Thyroid gland (tissue), 4 donors: ENCODE measurements around the gene CIPC. TPM values are rescaled to one million over a fixed set of nuclear protein-coding genes. Genes with fewer than 3 reads are reported as not detected.

Experiments
- DNase-seq, 2 donors: peaks; one replicate each; pipeline ENCODE4 v3.0.0-alpha.2; 2019
- H3K27ac ChIP-seq, 3 donors: fragments of 200-600 bp; sonication (generic); 1 replicate in 2 of 3; 2 replicates in 1 of 3; pipeline ENCODE4 v1.5.1; 2016 to 2019; ENCODE audit warnings: mild to moderate bottlenecking in 1 of 3, moderate library complexity in 1 of 3
- H3K27me3 ChIP-seq: fragments of 200-600 bp; sonication (generic); one replicate; pipeline ENCODE4 v1.5.1; 2019
- H3K36me3 ChIP-seq, 2 donors: fragments of 200-600 bp; sonication (generic); one replicate each; pipeline ENCODE4 v1.5.1; 2016 to 2019
- H3K4me1 ChIP-seq, 2 donors: fragments of 200-600 bp; sonication (generic); one replicate each; pipeline ENCODE4 v1.5.1; 2017 to 2019
- H3K4me3 ChIP-seq, 3 donors: fragments of 200-600 bp; sonication (generic); replicated peaks in 1 of 3; 1 replicate in 2 of 3; 2 replicates in 1 of 3; pipeline ENCODE4 v1.5.1; 2016; ENCODE audit warnings: mild to moderate bottlenecking in 1 of 3
- H3K9me3 ChIP-seq: fragments of 200-600 bp; sonication (generic); one replicate; pipeline ENCODE4 v1.5.1; 2017
- POLR2A ChIP-seq, 2 donors: fragments of 450-650 bp; IDR thresholded peaks; one replicate each; pipeline ENCODE4 v1.6.1; 2017; ENCODE audit warnings: antibody characterized with exemption in 2 of 2, mild to moderate bottlenecking in 2 of 2, moderate library complexity in 1 of 2
- WGBS, 2 donors: methylation state at CpG; one replicate each; pipeline ENCODE4 v1.1.5; 2017; 5-methylcytosine and 5-hydroxymethylcytosine counted together
- intact Hi-C: fragments of 100-400 bp; cut with DNase I; formaldehyde crosslinking; loops from one replicate; pipeline ENCODE4 v1.15.1; 2023
- total RNA-seq, 4 donors: library from RNA; depleted of rRNA; stranded (reverse); fragments of >200 nt; gene quantifications; one replicate each; pipeline ENCODE4 v1.2.3, GENCODE V29; 2016
- TF ChIP-seq, protein P1 (sequence below), 6 experiments: fragments of 200-600 bp in 3 of 6; fragments of 450-650 bp in 3 of 6; sonication (generic) in 3 of 6; IDR thresholded peaks; one replicate each; pipeline ENCODE4 v1.5.1; 2016 to 2019; ENCODE audit warnings: antibody characterized with exemption in 6 of 6, mild to moderate bottlenecking in 2 of 6, inconsistent platforms in 1 of 6, moderate library complexity in 1 of 6

Gene CIPC
- total RNA-seq, 4 donors from 2014 or later: 37.6 to 59.5 (median 44.6) TPM

DNA sequence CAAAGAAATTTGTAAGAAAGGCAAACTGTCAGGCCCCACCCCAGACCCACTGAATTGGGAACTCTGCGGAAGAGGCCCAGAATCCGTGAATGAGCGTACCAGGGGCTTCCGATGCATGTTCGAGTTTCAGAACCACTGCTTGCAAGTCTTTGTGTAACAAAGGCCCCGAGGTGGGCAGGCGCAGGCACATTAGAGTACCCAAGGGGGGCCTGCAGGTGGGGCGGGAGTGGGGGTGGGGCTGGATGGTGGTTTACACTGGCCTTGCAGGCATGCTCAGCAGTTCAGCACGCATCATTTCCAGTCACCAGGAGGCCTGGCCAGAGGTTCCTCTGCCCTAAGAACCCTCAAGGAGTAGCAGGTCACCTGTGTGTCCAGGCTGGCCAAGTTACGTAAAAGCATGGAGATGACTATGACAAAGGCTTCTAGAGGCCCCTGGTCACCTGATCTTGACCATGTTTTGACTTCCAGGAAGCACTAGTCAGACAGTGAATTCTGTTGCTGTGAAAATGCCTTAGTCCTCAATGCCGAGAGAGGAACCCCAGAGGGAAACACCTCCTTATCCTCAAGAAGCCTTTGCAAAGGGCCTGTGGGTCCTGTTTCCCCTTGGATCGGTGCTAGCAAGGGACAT, 36.3 kb upstream of the CIPC start:
- Histone ChIP-seq H3K27me3 (no peaks in the 10 kb centered on the region), H3K4me1 (no peaks in the 10 kb centered on the region), H3K9me3 (no peaks in the 10 kb centered on the region), H3K4me3 (no peak overlapping the region), H3K27ac (no peak overlapping the region), H3K36me3 (no peaks in the 10 kb centered on the region)
- intact Hi-C loops: no loop called here
- WGBS, 2 donors: 91 to 96% methylated on average over 9 to 10 of the region's 12 CpGs
- DNase-seq: no peak
- TF ChIP-seq, protein P1, sequence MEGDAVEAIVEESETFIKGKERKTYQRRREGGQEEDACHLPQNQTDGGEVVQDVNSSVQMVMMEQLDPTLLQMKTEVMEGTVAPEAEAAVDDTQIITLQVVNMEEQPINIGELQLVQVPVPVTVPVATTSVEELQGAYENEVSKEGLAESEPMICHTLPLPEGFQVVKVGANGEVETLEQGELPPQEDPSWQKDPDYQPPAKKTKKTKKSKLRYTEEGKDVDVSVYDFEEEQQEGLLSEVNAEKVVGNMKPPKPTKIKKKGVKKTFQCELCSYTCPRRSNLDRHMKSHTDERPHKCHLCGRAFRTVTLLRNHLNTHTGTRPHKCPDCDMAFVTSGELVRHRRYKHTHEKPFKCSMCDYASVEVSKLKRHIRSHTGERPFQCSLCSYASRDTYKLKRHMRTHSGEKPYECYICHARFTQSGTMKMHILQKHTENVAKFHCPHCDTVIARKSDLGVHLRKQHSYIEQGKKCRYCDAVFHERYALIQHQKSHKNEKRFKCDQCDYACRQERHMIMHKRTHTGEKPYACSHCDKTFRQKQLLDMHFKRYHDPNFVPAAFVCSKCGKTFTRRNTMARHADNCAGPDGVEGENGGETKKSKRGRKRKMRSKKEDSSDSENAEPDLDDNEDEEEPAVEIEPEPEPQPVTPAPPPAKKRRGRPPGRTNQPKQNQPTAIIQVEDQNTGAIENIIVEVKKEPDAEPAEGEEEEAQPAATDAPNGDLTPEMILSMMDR (IDR thresholded peaks at IDR 0.05): no peak
- no peak for TF ChIP-seq POLR2A (IDR thresholded peaks at IDR 0.05)

- intact Hi-C loops: no loop called here
- H3K27ac ChIP-seq: no peak overlapping the region
- H3K27me3 ChIP-seq: no peaks in the 10 kb centered on the region
- H3K4me3 ChIP-seq: no peak overlapping the region
- no peak for DNase-seq
- no peaks in the 10 kb centered on the region for H3K4me1 ChIP-seq
- no peaks in the 10 kb centered on the region for H3K36me3 ChIP-seq
- TF ChIP-seq, protein P1 (IDR thresholded peaks at IDR 0.05): no peak
- TF ChIP-seq POLR2A (IDR thresholded peaks at IDR 0.05): no peak
- 69% methylated on average over 3 of the region's 3 CpGs; no CpG with 5 or more reads in 1 of the 2 donors for WGBS, 2 donors
- no peaks in the 10 kb centered on the region for H3K9me3 ChIP-seq
Measured at GRCh38 chr14:77062261-77062660, 35.8 kb upstream of the CIPC start.

GRCh38 chr14:77063571-77064171, 34.4 kb upstream of the CIPC start:
- Histone ChIP-seq H3K4me3 (no peak overlapping the region), H3K27ac (no peak overlapping the region), H3K36me3 (no peaks in the 10 kb centered on the region), H3K4me1 (peaks cover 5 to 9% of the 10 kb centered on the region in 2 donors), H3K27me3 (no peaks in the 10 kb centered on the region), H3K9me3 (no peaks in the 10 kb centered on the region)
- no peak for TF ChIP-seq POLR2A (IDR thresholded peaks at IDR 0.05)
- TF ChIP-seq, protein P1 (IDR thresholded peaks at IDR 0.05): no peak
- 80 to 87% methylated on average over 8 to 10 of the region's 10 CpGs for WGBS, 2 donors
- intact Hi-C loops: no loop called here
- DNase-seq: no peak

GRCh38 chr14:77064521-77065178, 33.4 kb upstream of the CIPC start:
- Histone ChIP-seq H3K4me3 (no peak overlapping the region), H3K36me3 (no peaks in the 10 kb centered on the region), H3K4me1 (peaks cover 5 to 13% of the 10 kb centered on the region in 2 donors), H3K9me3 (no peaks in the 10 kb centered on the region), H3K27me3 (no peaks in the 10 kb centered on the region), H3K27ac (no peak overlapping the region)
- WGBS, 2 donors: 88 to 92% methylated on average over 8 of the region's 8 CpGs
- intact Hi-C loops: loop anchor here (5.0 kb wide), 1 partner anchor 152 kb away; no protein-coding TSS in a partner anchor
- no peak for DNase-seq
- TF ChIP-seq POLR2A (IDR thresholded peaks at IDR 0.05): no peak
- TF ChIP-seq, protein P1 (IDR thresholded peaks at IDR 0.05): no peak
